ENCODE results near the gene MZF1.
"Not testable (repeated sequence)": the region's sequence is repeated elsewhere in the genome, so short reads cannot be mapped to it uniquely, and the experiment has no call there.

- TF ChIP-seq CTCF (conservative IDR thresholded peaks at IDR 0.05); EZH2 (IDR thresholded peaks at IDR 0.05; ENCODE audit: low read depth): not testable (repeated sequence)
These were observed 34.0 kb downstream of the MZF1 start for GRCh38 chr19:58539169-58539559.
